Retinal pigment epithelial cell (primary cell): ENCODE measurements around the gene PRR23C.

Source experiments
- DNase-seq: peaks from one replicate; pipeline ENCODE4 v3.0.0-alpha.2; 2010; ENCODE audit warnings: low read depth
- H3K4me3 ChIP-seq: 2 replicates; pipeline ENCODE4 v1.5.1; 2011; ENCODE audit warnings: mild to moderate bottlenecking, low read length, control low read depth, moderate library complexity
- TF ChIP-seq, protein P1 (sequence below): conservative IDR thresholded peaks from 2 replicates; pipeline ENCODE4 v1.5.1; 2011; ENCODE audit warnings: low read depth, low read length, control low read depth, inconsistent platforms

Gene PRR23C

DNA sequence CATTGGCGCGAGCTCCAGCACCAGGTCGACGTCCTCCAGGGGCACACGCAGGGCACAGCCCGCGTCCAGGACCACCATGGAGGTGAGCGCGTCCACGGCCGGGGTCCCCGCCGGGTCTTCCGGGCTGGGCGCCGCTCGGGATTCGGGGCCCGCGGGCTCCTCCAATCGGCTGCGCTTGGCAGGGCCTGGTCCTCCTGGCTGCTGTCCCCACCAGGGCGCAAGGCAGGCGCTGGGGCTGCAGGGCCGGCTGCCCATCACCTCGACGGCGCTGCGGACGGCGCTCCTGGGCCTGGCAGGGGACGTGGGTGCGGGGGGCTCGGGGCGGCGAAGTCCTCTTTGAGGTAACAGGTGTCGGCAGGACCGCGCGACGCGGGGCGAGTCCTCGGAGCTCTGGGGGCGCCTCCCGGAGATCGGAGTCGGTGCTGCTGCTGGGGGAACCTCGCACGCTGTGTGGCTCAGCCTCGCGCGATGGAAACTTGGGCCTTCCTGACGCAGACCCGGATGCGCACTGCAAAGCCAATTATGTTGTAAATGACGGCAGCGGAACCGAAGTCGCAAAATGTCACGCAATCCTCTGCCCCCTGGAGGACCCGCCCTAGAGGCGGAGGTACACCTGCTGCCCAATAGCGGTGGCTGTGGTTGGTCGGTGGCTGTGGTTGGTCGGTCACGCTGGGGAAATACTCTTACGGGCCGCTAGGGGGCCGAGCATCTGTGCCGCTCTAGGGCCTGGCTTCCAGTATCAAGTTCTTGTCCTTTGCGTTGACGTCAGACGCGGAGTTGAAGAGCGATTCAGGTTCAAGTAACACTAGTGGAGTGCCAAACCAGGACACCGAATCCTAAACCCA, at the start of gene PRR23C:
TSS of gene PRR23C (minus strand) at position 527 of the 845 bp plus-strand sequence. CDS start at position 255, 272 bp downstream.
- no peak for DNase-seq
- no peak within 1 kb of the TSS for H3K4me3 ChIP-seq
- TF ChIP-seq, protein P1, sequence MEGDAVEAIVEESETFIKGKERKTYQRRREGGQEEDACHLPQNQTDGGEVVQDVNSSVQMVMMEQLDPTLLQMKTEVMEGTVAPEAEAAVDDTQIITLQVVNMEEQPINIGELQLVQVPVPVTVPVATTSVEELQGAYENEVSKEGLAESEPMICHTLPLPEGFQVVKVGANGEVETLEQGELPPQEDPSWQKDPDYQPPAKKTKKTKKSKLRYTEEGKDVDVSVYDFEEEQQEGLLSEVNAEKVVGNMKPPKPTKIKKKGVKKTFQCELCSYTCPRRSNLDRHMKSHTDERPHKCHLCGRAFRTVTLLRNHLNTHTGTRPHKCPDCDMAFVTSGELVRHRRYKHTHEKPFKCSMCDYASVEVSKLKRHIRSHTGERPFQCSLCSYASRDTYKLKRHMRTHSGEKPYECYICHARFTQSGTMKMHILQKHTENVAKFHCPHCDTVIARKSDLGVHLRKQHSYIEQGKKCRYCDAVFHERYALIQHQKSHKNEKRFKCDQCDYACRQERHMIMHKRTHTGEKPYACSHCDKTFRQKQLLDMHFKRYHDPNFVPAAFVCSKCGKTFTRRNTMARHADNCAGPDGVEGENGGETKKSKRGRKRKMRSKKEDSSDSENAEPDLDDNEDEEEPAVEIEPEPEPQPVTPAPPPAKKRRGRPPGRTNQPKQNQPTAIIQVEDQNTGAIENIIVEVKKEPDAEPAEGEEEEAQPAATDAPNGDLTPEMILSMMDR, result no peak

GRCh38 chr3:139093840-139094239, 49.1 kb upstream of the PRR23C start:
- no peak overlapping the region for H3K4me3 ChIP-seq
- no peak for DNase-seq
- TF ChIP-seq, protein P1, result no peak

DNA sequence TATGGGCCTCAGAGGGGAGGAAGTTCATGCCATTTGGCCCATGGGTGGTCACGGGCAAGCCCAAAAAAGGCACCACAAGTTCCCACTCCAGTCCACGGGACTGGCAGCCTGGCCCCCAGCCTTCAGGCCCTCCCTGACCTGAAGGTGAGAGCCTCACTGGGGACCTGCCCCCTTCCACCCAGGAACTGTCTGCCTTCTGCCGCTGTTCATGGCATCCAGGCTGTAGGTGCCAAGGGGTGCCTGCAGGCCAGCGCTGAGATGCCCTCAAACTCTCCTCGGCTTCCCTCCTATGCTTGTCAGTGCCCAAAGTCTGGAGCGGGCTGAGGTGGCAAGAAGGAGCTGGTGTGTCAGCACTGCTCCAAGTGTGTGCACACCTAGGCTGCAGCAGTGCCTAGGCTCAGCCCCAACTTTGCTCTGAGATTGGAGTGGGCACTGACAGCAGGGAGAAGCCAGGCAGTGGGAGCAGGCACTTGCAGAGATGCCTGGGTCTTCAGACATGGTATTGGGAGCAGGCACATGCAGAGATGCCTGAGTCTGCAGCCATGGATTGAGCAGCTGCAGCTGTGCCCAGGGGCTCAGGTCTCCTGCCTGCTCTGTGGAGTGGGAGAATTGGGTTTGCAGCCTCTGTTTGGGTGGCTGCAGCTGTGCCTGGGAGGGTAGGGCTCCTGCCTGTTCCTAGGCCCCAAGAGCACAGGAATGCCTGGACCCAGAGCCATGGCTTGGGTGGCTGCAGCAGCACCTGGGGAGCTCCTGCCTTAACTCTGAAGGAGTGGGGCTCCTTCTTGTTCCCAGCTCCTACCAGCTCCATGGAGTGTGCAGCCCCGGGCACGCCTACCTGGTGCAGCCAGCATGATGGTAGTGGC, 44.0 kb upstream of the PRR23C start:
- no peak overlapping the region for H3K4me3 ChIP-seq
- TF ChIP-seq, protein P1, result no peak
- no peak for DNase-seq

DNA sequence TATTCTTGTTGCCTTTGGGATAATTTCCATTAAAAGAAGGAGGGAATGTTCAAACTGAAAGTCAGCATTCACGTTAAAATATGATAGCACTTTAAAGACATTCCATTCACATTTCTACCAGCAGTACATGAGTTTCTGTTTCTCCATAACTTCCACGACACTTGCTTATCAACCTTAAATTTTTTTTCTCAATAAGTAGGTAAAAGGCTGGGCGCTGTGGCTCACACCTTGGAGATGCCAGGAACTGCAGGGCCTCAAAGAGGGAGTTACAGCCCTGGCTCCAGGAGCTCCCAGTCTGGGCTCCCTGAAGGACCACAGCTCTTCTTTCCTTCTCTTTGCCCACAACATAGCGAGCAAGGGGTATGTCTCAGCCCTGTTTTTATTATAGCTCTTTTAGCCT, 42.9 kb upstream of the PRR23C start:
- DNase-seq, result no peak
- no peak overlapping the region for H3K4me3 ChIP-seq
- TF ChIP-seq, protein P1, result no peak

DNA sequence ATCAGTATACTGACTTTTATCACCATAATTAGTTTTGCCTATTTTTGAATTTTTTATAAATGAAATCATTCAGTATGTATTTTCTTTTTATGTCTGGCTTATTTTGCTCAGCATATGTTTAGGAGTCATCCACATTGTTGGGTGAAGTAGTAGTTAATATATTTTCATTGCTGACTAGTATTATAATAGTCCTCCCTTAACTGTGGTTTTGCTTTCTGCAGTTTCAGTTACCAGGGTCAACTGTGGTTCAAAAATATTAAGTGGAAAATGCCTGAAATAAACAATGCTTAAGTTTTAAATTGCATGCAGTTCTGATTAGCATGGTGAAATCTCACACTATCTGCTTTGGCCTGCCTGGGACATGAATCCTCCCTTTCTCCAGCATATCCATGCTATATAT, 39.5 kb upstream of the PRR23C start:
- TF ChIP-seq, protein P1, result no peak
- no peak overlapping the region for H3K4me3 ChIP-seq
- no peak for DNase-seq

DNA sequence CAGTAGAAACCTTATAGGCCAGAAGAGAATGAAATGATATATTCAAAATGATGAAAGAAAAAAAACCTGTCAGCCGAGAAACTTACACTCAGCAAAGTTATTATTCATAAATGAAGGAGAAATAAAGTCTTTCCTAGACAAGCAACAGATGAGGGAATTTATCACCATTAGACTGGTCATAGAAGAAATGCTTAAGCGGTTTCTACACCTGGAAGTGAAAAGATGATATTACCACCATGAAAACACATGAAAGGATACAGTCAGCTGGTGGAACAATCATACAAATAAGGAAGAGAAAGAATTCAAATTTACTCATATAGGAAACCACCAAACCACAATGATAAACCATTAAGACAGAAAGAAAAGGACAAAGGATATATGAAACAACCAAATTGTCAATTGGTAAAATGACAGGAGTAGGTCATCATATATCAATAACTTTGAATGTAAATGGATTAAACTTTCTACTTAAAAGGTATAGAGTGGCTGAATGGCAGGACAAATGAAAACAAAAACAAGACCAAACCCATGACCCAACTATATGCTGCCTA, 29.9 kb upstream of the PRR23C start:
- no peak overlapping the region for H3K4me3 ChIP-seq
- no peak for DNase-seq
- TF ChIP-seq, protein P1, result no peak
